GM12891 (cell line): ENCODE results near the gene SRSF7.
"Not testable (repeated sequence)": the region's sequence is repeated elsewhere in the genome, so short reads cannot be mapped to it uniquely, and the experiment has no call there.

Source experiments
- DNase-seq: peaks from one replicate; pipeline ENCODE4 v3.0.0; 2011; ENCODE audit warnings: low spot score; ENCODE audit not compliant: insufficient read length
- FAIRE-seq: peaks from 2 replicates; lab custom pipeline; 2011; peaks lifted over from hg19 to GRCh38; lab: Jason Lieb, UNC
- PAX5 ChIP-seq: IDR thresholded peaks from 2 replicates; pipeline ENCODE4 v1.6.1; 2011; ENCODE audit warnings: low read length, moderate library complexity, mild to moderate bottlenecking; ENCODE audit not compliant: insufficient read depth, severe bottlenecking
- POLR2A ChIP-seq: IDR thresholded peaks from 2 replicates; pipeline ENCODE4 v1.6.1; 2011; ENCODE audit warnings: low read depth, low read length, control low read depth
- POLR2AphosphoS5 ChIP-seq: IDR thresholded peaks from 2 replicates; pipeline ENCODE4 v1.6.1; 2011; ENCODE audit warnings: low read depth, low read length, control low read depth
- POU2F2 ChIP-seq: IDR thresholded peaks from 2 replicates; pipeline ENCODE4 v1.6.1; 2011; ENCODE audit warnings: low read depth, mild to moderate bottlenecking, control low read depth, low read length, moderate library complexity
- SPI1 ChIP-seq: IDR thresholded peaks from 2 replicates; pipeline ENCODE4 v1.6.1; 2011; ENCODE audit warnings: low read depth, low read length, control low read depth
- TAF1 ChIP-seq: IDR thresholded peaks from 2 replicates; pipeline ENCODE4 v1.6.1; 2011; ENCODE audit warnings: low read depth, low read length, control low read depth

The SRSF7 gene

GRCh38 chr2:38720613-38721241 lies 30.4 kb downstream of the SRSF7 start:
- TF ChIP-seq SPI1 (peak; percentile 31; the same call in 1 of the 2 replicates), POU2F2 (0 out of 2 replicates have a peak, but pooled peaks have one; percentile 22), POLR2A (no peak)
- DNase-seq (no peak), FAIRE-seq (peak; percentile 62)

GRCh38 chr2:38719706-38720105 lies 31.5 kb downstream of the SRSF7 start:
- FAIRE-seq (no peak), DNase-seq (no peak)
- no peak for TF ChIP-seq POU2F2
- no peak for TF ChIP-seq TAF1
- TF ChIP-seq PAX5, result no peak
- no peak for TF ChIP-seq POLR2A
- TF ChIP-seq SPI1, result no peak
- TF ChIP-seq POLR2AphosphoS5, result no peak

DNA sequence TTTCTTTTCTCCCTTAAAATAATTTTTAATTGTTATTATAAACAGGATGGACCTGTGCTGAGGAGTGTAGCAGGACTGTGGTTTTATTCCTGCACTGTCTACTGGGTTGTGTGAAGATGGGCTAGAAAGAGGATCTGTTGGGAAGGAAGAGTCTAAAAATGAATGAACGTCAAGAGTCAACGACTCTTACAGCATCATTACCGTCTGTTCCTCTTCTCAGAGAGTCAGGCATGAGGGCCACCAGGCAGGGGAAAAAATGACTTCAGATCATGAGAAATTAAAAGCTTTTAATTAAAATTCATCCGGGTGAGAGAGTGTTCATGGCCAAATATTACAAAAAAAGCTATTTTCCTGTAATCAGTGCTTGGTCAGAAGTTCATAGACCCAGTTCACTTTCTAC lies 32.6 kb downstream of the SRSF7 start:
- no peak for TF ChIP-seq SPI1
- TF ChIP-seq POU2F2, result no peak
- TF ChIP-seq POLR2AphosphoS5, result no peak
- TF ChIP-seq POLR2A, result no peak
- TF ChIP-seq PAX5, result no peak
- TF ChIP-seq TAF1, result no peak
- DNase-seq, result no peak
- FAIRE-seq, result no peak

GRCh38 chr2:38716185-38716584 lies 35.0 kb downstream of the SRSF7 start:
- no peak for DNase-seq
- TF ChIP-seq PAX5 (no peak), POLR2AphosphoS5 (no peak)

GRCh38 chr2:38714941-38715340 lies 36.2 kb downstream of the SRSF7 start:
- not testable (repeated sequence) for FAIRE-seq, DNase-seq

More at GRCh38 chr2:38716185-38716584, 35.0 kb downstream of the SRSF7 start:
- no peak for FAIRE-seq

- TF ChIP-seq PAX5 (no peak), SPI1 (peak; percentile 53; the same call in 1 of the 2 replicates)
- DNase-seq (no peak), FAIRE-seq (no peak)
Measured at GRCh38 chr2:38713338-38713737, 37.8 kb downstream of the SRSF7 start.

- FAIRE-seq, result no peak
- TF ChIP-seq POLR2AphosphoS5 (no peak), POLR2A (no peak), POU2F2 (no peak), TAF1 (no peak), SPI1 (no peak), PAX5 (no peak)
Measured at GRCh38 chr2:38712871-38713270, 38.3 kb downstream of the SRSF7 start.

GRCh38 chr2:38712413-38712812 lies 38.7 kb downstream of the SRSF7 start:
- TF ChIP-seq POLR2AphosphoS5, result no peak
- no peak for TF ChIP-seq PAX5
- no peak for TF ChIP-seq POU2F2
- TF ChIP-seq SPI1, result no peak
- no peak for TF ChIP-seq POLR2A
- no peak for FAIRE-seq

More at GRCh38 chr2:38712871-38713270, 38.3 kb downstream of the SRSF7 start:
- DNase-seq, result no peak

DNA sequence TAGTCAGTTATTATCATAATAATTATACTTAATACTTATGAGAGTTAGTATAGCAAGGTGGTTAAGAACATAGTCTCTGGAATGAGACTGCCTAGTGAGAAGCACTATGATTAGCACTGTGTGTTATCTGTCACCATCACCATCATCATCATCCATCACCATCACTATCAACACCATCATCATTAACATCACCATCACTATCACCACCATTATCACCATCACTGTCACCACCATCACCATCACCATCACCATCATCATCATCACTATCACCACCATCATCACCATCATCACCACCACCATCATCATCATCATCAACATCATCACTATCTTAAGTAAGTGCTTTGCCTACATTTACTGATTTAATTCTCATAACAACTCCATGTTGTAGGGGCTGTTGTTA lies 39.6 kb downstream of the SRSF7 start:
- no peak for TF ChIP-seq POU2F2
- no peak for DNase-seq
- peak; percentile 33 for FAIRE-seq

More at GRCh38 chr2:38712413-38712812, 38.7 kb downstream of the SRSF7 start:
- no peak for DNase-seq

DNA sequence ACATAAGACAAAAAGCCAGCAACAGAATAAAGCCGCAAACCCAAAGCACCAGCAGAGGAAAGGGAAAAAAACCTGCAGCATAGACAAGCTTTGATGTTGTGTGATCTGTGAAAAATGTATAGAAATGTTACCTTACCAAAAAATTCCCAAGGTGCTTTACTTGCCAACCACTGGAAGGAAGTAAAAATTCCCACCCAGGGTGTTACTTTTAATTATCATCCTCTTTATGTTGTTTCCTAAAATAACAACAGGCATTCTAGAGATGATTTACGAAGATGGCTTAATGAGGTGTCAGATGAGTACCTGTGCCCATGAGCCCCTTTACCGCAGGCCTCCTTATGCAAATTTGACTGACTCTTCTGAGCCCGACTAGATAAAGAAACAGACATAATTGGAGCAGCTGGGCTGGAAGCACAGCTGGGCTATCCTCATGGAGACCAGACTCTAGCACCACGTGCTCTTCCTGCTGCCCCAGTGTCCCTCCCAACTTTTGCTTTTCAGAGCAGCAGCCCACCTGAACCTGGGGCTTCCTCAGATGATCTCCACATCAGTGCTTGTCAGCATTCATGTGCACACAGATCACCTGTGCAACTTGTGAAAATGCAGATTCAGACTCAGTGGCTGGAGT lies 41.5 kb downstream of the SRSF7 start:
- DNase-seq, result no peak
- peak; percentile 92 for TF ChIP-seq POU2F2
- no peak for TF ChIP-seq TAF1
- FAIRE-seq, result peak; percentile 38
